HUES6 (cell line): ENCODE measurements around the gene C3orf38.
"Not testable (repeated sequence)": the region's sequence is repeated elsewhere in the genome, so short reads cannot be mapped to it uniquely, and the experiment has no call there.

Experiments used
- H3K27ac ChIP-seq: 2 replicates; pipeline ENCODE4 v1.7.0; 2013; ENCODE audit warnings: low read depth, mild to moderate bottlenecking, low read length, inconsistent platforms
- H3K27me3 ChIP-seq: 2 replicates; pipeline ENCODE4 v1.6.1; 2013; ENCODE audit warnings: low read length; ENCODE audit not compliant: control insufficient read depth, insufficient read depth
- H3K36me3 ChIP-seq: 2 replicates; pipeline ENCODE4 v1.6.1; 2013; ENCODE audit warnings: low read length; ENCODE audit not compliant: control insufficient read depth, insufficient read depth
- H3K4me1 ChIP-seq: 2 replicates; pipeline ENCODE4 v1.6.1; 2013; ENCODE audit warnings: low read length; ENCODE audit not compliant: control insufficient read depth, insufficient read depth
- H3K4me3 ChIP-seq: 2 replicates; pipeline ENCODE4 v1.5.1; 2013; ENCODE audit warnings: low read depth, low read length
- H3K9ac ChIP-seq: one replicate; pipeline ENCODE4 v1.6.1; 2013; ENCODE audit warnings: mild to moderate bottlenecking, low read length
- H3K9me3 ChIP-seq: 2 replicates; pipeline ENCODE4 v1.6.1; 2013; ENCODE audit warnings: low read depth, low read length; ENCODE audit not compliant: control insufficient read depth, insufficient read depth

The C3orf38 gene

GRCh38 chr3:88152841-88153240, 3.1 kb downstream of the C3orf38 start:
- Histone ChIP-seq H3K4me1 (peaks cover 6% of the 10 kb centered on the region), H3K36me3 (peaks cover 44% of the 10 kb centered on the region), H3K4me3 (no peak overlapping the region), H3K27ac (no peak overlapping the region), H3K9me3 (no peaks in the 10 kb centered on the region), H3K9ac (no peak overlapping the region), H3K27me3 (no peaks in the 10 kb centered on the region)

DNA sequence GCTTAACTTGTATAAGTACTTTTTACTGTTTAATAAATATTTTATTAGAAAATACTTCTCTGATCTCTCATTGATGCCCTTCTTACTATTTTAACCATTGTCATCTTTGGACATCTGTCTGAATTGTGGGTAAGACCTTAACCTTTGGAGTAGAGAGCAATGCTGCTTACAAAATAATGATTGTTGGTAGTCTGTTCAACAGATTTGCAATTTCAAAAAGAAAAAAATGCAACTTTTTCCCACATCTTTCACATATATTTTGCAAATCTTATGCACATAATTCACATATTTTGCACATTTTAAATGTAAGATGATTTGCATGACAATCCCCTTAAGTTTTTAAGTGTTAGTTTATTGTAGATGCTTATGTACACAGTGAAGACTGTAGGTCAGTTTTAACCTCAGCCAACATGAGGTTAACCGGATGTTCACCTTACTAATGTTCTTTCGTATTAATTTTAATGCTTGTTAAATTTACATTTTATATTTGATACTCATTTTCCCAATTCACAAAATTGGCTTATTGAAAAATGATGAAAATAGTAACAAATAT, 16.7 kb downstream of the C3orf38 start:
- no peak overlapping the region for H3K4me3 ChIP-seq
- H3K9ac ChIP-seq, result no peak overlapping the region
- no peaks in the 10 kb centered on the region for H3K27me3 ChIP-seq
- no peak overlapping the region for H3K27ac ChIP-seq
- H3K36me3 ChIP-seq, result peaks cover 8% of the 10 kb centered on the region; the same call in 1 of the 2 replicates
- H3K4me1 ChIP-seq, result no peaks in the 10 kb centered on the region
- H3K9me3 ChIP-seq, result no peaks in the 10 kb centered on the region

DNA sequence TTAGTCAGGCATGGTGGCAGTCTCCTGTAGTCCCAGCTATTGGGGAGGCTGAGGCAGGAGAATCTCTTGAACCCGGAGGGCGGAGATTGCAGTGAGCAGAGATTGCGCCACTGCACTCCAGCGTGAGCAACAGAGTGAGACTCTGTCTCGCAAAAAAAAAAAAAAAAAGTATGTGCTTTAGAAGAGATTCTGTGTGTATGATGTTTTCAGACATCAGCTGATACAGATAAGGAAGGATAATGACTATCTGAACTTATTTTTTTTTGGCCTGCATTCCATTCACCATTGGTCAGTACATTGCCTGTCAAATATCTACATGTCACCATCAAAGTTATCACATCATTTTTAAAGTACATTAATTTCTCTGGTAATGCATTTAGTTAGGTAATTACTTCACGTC, 17.4 kb downstream of the C3orf38 start:
- no peaks in the 10 kb centered on the region for H3K9me3 ChIP-seq
- no peak overlapping the region for H3K27ac ChIP-seq
- H3K9ac ChIP-seq, result no peak overlapping the region
- peaks cover 6% of the 10 kb centered on the region; the same call in 1 of the 2 replicates for H3K36me3 ChIP-seq
- no peaks in the 10 kb centered on the region for H3K4me1 ChIP-seq
- H3K4me3 ChIP-seq, result no peak overlapping the region
- no peaks in the 10 kb centered on the region for H3K27me3 ChIP-seq

DNA sequence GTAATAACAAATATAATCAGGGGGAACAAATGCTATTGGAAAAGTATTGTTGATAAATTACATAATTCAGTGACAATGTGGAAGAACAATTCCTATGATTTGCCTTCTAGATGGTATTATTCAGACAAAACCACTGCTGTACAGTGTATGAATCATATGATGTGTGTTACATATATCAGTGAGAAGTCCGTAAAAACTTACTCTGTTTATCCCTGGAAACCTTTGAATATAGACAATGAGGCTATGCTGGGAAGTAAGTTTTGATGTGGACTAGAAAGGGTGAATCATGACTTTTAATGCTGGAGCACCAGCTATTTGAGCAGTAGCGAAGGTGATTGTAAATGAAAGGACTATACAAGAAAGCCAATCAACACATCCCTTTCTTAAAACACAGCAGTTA, 17.9 kb downstream of the C3orf38 start:
- no peaks in the 10 kb centered on the region for H3K9me3 ChIP-seq
- no peaks in the 10 kb centered on the region for H3K4me1 ChIP-seq
- H3K9ac ChIP-seq, result no peak overlapping the region
- H3K4me3 ChIP-seq, result no peak overlapping the region
- peaks cover 2% of the 10 kb centered on the region; the same call in 1 of the 2 replicates for H3K36me3 ChIP-seq
- H3K27ac ChIP-seq, result no peak overlapping the region
- H3K27me3 ChIP-seq, result no peaks in the 10 kb centered on the region

DNA sequence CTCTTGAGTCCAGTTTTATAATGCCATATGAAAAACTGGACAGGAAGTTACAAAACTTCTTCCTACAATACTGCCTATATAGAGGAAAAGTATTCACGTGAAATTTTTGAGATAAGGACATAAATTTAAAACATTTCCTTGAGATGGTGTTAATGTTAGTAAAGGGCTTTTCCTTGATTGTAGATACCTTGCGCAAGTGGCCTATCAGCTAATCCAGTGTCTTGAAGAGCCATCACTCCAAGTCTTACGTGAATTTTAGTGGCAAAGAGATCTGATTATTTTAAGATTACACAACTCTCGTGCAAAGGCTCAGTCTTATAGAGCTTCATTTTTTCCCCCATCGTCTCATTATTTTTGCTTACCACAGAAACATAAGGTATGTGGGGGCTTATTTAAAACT, 18.4 kb downstream of the C3orf38 start:
- Histone ChIP-seq H3K9me3 (no peaks in the 10 kb centered on the region), H3K9ac (no peak overlapping the region), H3K4me3 (no peak overlapping the region), H3K36me3 (no peaks in the 10 kb centered on the region), H3K27me3 (no peaks in the 10 kb centered on the region), H3K27ac (no peak overlapping the region), H3K4me1 (no peaks in the 10 kb centered on the region)

DNA sequence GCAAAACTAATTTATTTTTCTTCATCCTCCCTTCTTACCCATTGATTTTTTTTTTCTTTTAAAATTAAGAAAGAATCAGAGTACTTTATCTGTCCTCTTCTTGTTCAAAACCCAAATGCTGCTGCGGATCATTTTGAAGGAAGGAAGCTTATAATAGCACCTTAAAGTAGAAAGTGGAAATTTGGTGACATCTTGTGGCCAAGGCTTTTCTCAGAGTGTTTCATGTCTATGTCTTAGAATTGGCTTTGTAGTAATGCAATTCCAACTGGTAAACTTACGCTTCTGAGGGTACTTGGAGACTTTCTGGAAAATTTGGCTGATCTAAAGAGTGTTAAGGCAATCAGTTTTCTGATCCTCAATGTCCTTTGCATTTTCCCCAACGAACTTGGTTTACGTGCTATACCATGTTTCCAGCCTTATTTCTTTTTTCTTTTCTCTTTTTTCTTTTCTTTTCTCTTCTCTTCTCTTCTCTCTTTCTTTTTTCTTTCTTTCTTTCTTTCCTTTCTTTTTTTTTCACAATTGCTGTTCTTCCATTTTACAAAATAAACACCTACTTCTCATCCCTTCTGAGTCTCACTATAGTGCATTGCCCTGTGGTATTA, 30.7 kb downstream of the C3orf38 start:
- H3K4me3 ChIP-seq, result no peak overlapping the region
- no peaks in the 10 kb centered on the region; the same call in 1 of the 2 replicates for H3K9me3 ChIP-seq
- H3K36me3 ChIP-seq, result no peaks in the 10 kb centered on the region
- H3K9ac ChIP-seq, result no peak overlapping the region
- no peak overlapping the region for H3K27ac ChIP-seq
- no peaks in the 10 kb centered on the region for H3K4me1 ChIP-seq
- H3K27me3 ChIP-seq, result no peaks in the 10 kb centered on the region

DNA sequence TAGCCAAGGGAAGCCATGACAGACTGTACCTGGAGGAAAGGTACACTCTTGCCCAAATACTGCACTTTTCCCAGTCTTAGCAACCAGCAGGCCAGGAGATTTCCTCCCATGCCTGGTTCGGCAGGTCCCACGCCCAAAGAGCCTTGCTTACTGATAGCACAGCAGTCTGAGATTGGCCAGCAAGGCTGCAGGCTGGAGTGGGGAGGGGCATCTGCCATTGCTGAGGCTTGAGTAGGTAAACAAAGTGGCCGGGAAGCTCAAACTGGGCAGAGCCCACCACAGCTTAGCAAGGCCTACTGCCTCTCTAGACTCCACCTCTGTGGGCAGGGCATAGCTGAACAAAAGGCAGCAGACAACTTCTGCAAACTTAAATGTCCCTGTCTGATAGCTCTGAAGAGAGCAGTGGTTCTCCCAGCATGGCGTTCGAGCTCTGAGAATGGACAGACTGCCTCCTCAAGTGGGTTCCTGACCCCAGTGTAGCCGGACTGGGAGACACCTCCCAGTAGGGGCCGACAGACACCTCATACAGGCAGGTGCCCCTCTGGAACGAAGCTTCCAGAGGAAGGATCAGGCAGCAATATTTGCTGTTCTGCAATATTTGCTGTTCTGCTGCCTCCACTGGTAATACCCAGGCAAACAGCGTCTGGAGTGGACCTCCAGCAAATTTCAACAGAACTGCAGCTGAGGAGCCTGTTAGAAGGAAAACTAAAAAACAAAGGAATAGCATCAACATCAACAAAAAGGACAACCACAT, 32.6 kb downstream of the C3orf38 start:
- H3K4me3 ChIP-seq, H3K36me3 ChIP-seq, H3K4me1 ChIP-seq, H3K27ac ChIP-seq, H3K9ac ChIP-seq, H3K27me3 ChIP-seq, H3K9me3 ChIP-seq: not testable (repeated sequence)

- no peak overlapping the region for H3K9ac ChIP-seq
- H3K27me3 ChIP-seq, result no peaks in the 10 kb centered on the region
- no peaks in the 10 kb centered on the region for H3K9me3 ChIP-seq
- H3K4me3 ChIP-seq, result no peak overlapping the region
- no peaks in the 10 kb centered on the region for H3K4me1 ChIP-seq
- H3K27ac ChIP-seq, result no peak overlapping the region
- no peaks in the 10 kb centered on the region for H3K36me3 ChIP-seq
Measured at GRCh38 chr3:88188436-88188835, 38.7 kb downstream of the C3orf38 start.

DNA sequence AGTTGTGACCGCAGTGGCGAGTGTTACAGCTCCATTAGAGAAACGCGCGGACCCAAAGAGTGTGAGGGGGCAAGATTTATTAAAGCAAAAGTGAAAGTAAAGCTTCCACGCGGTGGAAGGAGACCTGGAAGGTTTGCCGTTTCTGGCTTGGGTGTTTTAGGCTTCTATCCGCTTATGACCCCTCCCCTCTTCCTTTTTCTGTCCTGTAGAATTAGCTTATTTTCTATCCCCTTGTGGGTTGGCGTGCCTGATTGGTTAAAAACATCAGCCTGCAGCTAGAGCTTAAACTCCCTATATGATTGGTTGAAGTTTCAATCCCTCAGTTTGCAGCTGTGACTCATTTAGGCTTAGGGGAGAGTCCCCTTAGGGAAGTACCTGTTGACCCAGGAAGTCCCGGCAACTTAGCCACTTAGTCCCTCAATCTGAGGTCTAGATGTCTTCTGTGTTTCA, 39.6 kb downstream of the C3orf38 start:
- Histone ChIP-seq H3K27me3 (no peaks in the 10 kb centered on the region), H3K27ac (no peak overlapping the region), H3K36me3 (no peaks in the 10 kb centered on the region), H3K4me1 (no peaks in the 10 kb centered on the region), H3K9ac (no peak overlapping the region), H3K9me3 (peaks cover 5% of the 10 kb centered on the region; the same call in 1 of the 2 replicates), H3K4me3 (no peak overlapping the region)

DNA sequence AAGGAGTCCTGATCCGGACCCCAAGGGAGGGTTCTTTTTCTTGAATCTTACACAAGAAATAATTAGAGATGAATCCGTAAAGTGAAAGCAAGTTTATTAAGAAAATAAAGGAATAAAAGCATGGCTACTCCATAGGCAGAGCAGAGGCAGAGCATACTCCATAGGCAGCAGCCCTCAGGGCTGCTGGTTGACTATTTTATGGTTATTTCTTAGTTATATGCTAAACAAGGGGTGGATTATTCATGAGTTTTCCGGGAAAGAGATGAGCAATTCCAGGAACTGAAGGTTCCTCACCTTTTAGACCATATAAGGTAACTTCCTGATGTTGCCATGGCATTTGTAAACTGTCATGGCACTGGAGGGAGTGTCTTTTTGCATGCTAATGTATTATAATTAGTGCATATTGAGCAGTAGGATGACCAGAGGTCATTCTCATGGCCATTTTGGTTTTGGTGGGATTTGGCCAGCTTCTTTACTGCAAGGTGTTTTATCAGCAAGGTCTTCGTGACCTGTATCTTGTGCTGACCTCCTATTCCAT, 42.2 kb downstream of the C3orf38 start:
- Histone ChIP-seq H3K36me3 (no peaks in the 10 kb centered on the region), H3K27ac (no peak overlapping the region), H3K4me1 (peaks cover 3% of the 10 kb centered on the region; the same call in 1 of the 2 replicates), H3K9me3 (peaks cover 7% of the 10 kb centered on the region; the same call in 1 of the 2 replicates), H3K27me3 (no peaks in the 10 kb centered on the region), H3K9ac (no peak overlapping the region), H3K4me3 (no peak overlapping the region)

GRCh38 chr3:88192631-88193030, 42.9 kb downstream of the C3orf38 start:
- Histone ChIP-seq H3K27ac (no peak overlapping the region), H3K9ac (no peak overlapping the region), H3K4me1 (peaks cover 5% of the 10 kb centered on the region; the same call in 1 of the 2 replicates)

More at GRCh38 chr3:88192631-88193030, 42.9 kb downstream of the C3orf38 start:
- Histone ChIP-seq H3K36me3 (no peaks in the 10 kb centered on the region), H3K4me3 (no peak overlapping the region), H3K27me3 (no peaks in the 10 kb centered on the region), H3K9me3 (peaks cover 7% of the 10 kb centered on the region; the same call in 1 of the 2 replicates)
